Non-pigmented ciliary epithelial cell (primary cell): ENCODE measurements around the gene GAGE12J.
"Not testable (repeated sequence)": the region's sequence is repeated elsewhere in the genome, so short reads cannot be mapped to it uniquely, and the experiment has no call there.

Experiments used
- DNase-seq: peaks from one replicate; pipeline ENCODE4 v3.0.0-alpha.2; 2010; ENCODE audit warnings: low read depth

The GAGE12J gene

DNA sequence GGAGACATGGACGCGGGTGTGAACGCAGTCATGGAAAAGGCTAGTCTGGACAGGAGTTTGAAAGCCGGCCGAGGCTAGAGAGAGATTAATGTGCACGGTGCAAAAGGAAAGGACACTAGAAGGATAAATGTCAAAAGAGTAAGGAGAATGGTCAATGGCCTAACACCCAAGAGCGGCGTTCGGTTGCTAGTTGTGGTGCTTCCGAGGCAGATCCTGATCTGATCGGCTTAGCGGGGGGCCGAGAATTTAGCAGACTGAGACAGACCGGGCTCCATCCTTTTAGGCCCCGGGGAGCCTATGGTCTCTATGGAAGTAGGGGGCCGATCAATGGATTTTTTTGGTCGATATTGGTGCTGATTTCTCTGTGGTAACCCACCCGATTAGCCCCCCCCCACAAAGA lies 11.5 kb upstream of the GAGE12J start:
- DNase-seq: no peak

DNA sequence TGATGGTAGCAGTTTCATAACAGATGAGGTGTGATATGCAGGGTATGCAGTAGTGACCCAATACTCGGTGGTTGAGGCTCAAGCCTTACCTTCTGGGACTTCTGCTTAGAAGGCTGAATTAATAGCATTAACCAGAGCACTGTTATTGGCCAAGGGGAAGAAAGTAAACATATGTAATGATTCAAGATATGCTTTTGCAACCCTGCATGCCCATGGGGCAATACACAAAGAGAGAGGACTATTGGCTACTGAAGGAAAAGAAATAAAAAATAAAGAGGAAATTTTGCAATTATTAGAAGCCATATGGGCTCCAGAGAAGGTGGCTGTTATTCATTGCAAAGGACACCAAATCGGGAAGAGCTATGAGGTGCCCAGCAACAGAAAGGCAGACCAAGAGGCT lies 9.7 kb upstream of the GAGE12J start:
- no peak for DNase-seq

DNA sequence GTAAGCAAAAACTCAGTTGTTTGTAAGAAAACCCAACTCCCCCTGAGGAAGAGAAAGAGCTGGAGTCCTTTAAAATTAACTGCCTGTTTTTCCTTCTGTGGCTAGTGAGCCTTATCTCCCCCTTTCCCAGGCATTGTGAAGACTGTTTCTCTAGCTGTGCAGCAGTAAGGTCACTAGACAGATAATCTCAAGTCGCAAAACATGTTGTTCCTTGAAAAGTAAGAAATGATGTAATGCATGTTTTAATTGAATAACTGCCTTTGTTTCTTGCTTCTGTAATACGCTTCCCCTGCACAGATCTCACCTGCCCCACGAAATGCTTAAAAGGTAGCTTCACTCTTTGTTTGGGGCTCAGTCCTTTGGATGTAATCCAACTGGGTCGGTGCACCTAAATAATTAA lies 5.8 kb upstream of the GAGE12J start:
- no peak for DNase-seq

DNA sequence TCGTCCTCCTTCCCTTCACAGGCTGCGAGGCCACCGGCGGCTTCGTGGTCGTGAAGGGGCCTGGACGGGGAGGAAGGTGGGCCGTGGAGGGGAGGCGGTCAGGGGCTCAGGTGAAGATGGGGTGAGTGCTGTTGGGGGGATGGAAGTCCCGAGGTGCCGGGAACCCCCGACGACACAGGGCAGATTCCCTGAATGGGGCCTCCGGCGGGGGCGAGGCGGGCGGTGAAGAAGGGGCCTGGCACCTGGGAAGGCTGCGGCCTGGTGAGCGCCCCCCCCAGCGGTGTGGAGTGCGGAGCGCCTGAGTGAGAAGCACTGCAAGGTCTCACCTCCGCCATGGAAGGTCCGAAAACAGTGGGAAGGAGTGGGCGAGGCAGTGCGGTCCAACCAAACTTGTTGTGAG lies 429 bp downstream of the GAGE12J start:
- not testable (repeated sequence) for DNase-seq

DNA sequence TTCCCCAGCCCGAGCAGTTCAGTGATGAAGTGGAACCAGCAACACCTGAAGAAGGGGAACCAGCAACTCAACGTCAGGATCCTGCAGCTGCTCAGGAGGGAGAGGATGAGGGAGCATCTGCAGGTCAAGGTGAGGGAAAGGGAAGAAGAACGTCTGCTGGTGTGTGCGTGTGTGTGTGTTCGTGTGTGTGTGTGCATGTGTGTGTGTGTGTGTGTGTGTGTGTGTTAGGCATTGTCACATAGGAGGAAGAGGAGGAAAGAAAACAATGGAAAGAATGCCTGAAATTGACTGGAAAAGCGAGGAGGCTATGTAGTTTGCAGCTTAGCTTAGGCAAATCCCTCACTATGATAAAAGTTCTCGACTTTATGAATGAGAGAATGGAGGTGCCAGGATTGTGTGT lies 1.9 kb downstream of the GAGE12J start:
- DNase-seq: not testable (repeated sequence)

DNA sequence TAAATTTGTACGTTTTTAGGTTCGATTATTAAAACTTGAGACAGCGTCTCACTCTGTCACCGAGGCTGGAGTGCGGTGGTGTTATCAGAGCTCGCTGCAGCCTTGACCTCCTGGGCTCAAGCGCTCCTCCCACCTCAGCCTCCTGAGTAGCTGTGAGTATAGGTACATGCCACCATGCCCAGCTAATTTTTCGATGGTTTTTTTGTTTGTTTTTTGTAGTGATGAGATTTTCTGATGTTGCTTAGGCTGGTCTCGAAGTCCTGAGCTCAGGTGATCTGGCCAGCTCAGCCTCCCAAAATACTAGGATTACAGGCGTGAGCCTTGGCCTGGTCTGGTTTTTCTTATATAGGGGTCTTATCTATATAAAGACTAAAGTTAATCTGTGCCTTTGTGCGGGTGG lies 8.6 kb downstream of the GAGE12J start:
- DNase-seq: not testable (repeated sequence)

DNA sequence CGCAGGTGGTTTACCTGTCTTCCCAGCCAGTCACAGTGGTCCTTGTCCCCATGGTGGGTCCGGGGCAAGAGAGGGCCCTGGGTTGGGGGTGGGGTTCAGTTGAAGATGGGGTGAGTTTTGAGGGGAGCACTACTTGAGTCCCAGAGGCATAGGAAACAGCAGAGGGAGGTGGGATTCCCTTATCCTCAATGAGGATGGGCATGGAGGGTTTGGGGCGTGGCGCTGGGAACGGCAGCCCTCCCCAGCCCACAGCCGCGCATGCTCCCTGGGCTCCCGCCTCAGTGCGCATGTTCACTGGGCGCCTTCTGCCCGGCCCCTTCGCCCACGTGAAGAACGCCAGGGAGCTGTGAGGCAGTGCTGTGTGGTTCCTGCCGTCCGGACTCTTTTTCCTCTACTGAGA lies 9.4 kb downstream of the GAGE12J start, which contains the start of gene GAGE13:
Gene GAGE13 (plus strand): TSS at position 301 of the 400 bp plus-strand sequence. CDS start 1,156 bp downstream, outside the sequence.
- not testable (repeated sequence) for DNase-seq

DNA sequence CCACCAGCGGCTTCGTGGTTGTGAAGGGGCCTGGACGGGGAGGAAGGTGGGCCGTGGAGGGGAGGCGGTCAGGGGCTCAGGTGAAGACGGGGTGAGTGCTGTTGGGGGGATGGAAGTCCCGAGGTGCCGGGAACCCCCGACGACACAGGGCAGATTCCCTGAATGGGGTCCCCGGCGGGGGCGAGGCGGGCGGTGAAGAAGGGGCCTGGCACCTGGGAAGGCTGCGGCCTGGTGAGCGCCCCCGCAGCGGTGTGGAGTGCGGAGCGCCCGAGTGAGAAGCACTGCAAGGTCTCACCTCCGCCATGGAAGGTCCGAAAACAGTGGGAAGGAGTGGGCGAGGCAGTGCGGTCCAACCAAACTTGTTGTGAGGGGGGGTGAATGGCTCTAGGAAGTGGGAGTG lies 10.0 kb downstream of the GAGE12J start:
- not testable (repeated sequence) for DNase-seq

DNA sequence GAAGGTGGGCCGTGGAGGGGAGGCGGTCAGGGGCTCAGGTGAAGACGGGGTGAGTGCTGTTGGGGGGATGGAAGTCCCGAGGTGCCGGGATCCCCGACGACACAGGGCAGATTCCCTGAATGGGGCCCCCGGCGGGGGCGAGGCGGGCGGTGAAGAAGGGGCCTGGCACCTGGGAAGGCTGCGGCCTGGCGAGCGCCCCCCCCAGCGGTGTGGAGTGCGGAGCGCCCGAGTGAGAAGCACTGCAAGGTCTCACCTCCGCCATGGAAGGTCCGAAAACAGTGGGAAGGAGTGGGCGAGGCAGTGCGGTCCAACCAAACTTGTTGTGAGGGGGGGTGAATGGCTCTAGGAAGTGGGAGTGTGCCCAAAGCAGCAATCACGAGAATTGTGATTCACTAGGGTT lies 19.6 kb downstream of the GAGE12J start:
- DNase-seq: not testable (repeated sequence)

DNA sequence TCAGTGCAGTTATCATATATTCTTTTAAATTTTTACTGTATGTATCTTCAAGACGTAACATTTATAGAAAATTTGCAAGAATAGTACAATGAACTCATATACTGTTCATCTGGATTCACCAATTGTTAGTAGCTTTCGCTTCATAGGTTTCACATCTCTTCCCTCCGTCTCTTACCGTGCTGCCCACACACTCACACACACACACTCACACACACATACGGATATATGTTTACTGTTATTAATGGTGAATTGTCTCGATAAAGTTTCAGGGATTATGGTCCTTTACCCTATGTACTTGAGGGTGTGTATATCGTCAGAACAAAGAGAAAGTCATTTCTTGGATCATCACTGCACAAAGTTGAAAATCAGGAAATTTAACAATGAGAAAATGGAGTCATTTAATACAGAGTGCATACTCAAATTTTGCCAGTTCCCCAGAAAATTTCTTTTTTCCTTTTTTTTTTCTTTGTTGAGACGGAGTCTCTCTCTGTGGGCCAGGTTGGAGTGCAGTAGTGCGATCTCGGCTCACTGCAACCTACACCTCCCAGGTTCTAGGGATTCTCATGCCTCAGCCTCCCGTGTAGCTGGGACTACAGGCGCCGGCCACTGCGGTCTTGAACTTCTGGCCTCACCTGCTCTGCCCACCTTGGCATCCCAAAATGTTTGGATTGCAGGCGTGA lies 22.8 kb downstream of the GAGE12J start:
- not testable (repeated sequence) for DNase-seq

DNA sequence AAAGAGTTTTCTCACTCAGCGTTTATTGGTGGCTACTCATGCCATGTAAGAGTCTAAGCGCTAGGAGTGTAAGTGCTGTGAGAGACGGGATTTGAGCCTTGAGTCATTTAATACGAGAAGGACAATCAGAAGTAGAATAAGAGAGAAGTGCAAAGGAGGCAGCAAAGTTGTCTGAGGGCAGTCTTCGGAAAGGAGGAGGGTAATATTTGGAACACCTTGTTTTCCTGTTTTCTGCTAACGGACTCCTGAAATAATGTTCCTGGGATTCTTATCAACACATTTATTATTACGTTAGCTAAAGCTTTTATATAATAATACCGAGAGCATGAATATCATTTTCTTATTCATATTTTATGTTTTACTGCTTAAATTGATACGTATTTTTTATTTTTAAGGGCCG lies 23.6 kb downstream of the GAGE12J start:
- DNase-seq: not testable (repeated sequence)

DNA sequence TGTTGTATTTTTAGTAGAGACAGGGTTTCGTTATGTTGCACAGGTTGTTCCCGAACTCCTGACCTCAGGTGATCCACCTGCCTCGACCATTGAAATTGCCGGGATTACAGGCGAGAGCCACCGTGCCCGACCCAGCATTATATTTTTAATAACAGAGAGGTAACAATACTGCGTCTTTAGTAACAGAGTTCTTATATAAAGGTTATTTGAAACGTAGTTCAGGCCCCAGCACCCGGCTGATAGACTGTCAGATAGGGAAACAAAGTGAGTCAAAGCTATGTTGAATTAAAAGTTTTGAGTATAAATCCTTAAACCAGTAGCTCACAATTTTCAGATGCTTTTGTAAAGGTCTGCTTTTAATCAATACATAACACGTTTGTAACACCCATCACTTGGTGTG lies 24.3 kb downstream of the GAGE12J start:
- DNase-seq: not testable (repeated sequence)
